ENCODE results near the gene USP49.
"Not testable (repeated sequence)": the region's sequence is repeated elsewhere in the genome, so short reads cannot be mapped to it uniquely, and the experiment has no call there.

The USP49 gene

DNA sequence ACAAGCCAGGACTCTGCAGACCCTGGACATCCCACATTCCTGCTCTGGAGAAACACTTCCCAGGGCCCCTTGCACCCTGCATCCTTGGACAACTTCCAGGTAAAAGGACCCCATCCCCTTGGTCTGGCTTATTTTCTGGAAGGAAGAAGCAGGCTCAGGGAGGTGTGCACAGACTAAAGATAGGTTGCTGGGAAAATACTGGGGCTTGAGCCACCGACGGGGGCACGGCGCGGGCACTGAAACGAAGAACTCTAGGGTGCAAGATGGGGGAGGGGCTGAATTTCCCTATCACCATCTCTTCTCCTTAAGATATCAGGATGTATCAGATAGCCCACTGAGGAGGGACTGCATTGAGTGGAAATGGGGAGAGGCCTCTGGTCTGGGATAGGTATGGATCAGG lies 116.3 kb downstream of the USP49 start:
- no peak for DNase-seq

DNA sequence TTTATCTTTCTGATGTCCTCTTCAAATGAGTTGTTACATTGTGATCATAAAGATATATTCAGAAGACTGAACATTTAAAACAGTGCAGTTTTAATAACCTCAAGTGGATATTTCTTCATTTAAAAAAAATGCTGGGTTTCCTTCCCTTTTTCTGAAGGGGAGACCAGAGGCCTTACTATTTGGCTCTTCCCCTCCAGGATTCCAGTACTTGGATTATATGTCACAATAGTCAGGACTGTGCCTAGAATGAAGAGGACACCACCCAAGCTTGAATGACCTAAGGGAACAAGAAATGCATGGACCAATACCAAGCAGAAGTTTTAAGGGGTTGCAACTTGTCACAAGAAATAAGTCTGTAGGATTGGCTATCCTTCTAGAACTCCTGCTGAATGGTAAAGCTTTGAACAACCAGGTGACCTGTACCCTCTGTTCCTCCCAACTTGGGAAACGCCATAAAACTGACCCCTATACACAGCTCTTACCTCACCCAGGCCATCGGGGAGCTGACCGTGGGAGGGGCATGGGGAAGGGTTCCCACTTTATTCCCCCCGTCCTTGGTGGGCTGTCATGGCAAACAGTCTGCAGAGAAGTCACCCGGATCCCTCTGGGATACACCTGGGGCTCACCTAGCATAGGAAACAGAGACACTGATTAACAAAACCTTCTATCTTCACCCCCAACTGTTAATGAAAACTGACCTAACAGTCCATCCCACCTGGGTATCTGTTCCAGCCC lies 117.5 kb downstream of the USP49 start:
- no peak for DNase-seq

DNA sequence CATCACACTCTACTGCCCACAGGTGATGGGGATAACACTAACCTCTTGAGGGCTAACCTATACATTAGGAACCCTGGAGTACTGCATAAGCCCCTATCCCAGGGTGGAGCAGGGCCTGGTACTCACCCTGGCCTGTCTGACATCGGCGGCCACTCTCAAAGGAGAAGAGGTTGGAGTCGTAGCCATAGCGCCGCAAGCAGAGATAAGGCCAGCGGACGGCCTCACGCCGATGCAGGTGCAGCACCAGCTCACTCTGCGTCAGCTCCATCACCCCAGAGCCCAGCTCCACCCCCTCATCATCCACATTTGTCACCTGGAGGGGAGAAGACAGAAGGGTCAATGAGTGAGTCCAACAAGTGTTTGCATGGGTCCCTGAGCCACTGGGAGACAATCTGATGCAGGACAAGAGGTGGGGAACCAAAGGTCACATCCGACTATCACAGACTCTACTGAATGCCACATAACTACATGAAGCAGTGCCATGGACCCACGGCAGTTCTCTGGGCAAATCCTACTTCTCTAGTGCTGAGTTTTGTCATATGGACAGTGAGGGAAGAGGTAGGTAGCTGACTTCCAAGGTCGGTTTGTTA lies 119.8 kb downstream of the USP49 start:
- no peak for DNase-seq

DNA sequence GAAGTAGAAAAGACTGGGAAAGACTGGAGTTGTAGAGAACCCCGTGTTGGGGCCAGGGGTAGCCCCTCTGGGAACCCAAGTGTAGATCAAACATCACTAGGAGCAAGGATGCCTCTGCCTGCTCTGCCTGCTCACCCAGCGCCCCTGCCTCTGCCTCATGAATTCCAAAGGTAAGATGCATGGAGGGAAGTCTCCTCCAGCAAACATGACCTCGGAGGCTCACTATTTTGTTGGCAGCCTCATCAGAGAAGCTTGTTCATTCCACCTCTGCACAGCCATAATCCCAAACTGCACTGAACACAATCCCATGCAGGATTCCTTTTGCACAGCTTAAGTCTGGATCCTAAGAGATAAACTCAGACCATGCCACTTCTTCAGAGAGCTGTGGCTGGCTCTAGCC lies 120.3 kb downstream of the USP49 start:
- DNase-seq = no peak

DNA sequence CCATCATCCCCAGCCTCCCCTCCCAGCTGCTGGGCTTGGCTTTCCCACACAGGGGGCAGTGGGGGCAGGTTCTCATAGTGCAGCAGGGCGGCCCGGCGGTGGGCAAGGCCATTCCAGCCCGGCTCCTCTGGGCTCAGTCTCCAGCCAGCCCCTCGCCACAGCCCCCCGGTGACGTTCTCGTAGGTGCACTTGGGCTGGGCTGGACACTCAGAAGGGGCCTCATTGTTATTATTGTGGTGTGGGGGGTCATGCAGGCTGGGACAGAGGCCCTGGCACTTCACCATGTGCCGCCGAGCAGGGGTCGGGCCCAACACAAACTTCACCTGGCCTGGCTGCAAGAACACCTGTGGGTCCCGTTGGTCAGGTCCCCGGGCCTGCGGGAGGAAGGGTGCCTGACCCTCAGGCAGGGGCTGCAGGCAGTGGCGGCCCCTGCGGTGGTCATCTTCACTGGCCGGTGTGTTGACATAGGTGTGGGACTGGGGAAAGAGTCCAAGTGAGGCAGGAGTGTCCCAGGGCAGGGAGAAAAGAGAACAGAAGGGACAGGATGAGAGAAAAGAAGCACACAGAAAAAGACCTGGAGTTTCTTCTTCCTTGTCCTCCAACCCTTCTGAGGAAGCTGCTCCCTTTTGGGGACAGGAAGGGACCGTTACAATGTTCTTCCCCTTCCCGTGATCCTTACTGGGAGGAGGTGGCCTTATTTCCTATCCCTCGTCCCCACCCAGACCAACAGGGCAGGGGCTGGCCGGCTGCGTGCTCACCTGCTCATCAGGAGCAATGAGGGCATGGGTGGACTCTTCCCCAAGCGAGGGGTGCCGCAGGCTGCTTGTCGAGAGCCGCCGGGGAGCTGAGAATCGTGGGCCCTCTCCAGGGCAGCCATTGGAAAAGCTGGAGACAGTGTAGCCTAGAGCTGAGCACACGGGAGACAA lies 123.9 kb downstream of the USP49 start:
- no peak for DNase-seq

DNA sequence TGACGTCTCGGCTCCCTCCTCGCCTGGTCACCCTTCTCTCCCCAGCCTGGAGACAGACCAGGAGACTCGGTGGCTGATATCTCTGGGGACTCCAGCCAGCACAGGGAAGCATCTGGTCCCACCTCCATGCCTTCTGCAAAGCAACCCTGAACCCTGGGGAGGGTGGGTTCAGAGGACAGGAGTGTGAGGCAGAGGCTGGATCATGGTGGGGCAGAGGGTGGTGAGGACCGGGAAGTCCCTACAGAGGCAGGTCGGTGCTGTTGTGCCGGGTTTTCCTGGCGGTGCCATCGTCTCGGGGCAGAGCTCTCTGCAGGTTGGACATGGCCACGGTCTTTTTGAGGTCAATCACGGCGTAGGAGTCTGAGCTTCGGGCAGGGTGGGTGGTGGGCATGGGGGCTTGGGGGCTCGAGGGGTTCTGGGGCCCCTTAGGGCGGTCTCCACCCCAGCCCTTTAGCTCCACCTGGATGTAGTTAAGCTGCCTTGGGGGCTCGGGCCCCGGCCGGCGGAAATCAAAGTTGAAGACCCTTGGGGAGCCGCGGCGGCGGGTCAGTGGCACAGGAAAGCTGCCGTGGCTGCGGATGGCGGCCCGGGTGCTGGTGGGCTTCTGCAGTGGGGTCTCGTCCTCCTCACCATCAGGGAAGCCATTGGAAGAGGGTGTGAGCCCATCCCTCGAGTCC lies 124.7 kb downstream of the USP49 start:
- no peak for DNase-seq

DNA sequence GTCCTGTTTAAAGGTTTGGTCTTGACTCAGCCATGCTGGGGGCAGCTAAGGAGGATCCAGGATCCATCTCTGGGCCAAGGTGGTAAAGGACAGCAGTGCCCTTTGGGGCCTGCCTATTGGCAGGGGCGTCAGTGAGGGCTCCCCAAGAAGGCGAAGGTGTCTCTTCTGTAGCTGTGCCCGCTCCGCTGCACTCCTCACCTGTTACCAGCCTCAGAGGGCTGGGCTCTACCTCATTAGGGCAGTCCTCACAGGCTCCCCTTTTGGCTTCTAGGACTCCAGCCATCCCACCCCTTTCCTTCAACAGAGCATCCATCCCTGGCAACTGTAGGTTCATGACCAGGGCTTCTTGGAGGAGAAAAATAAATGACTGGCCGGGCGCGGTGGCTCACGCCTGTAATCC lies 125.8 kb downstream of the USP49 start:
- no peak for DNase-seq

DNA sequence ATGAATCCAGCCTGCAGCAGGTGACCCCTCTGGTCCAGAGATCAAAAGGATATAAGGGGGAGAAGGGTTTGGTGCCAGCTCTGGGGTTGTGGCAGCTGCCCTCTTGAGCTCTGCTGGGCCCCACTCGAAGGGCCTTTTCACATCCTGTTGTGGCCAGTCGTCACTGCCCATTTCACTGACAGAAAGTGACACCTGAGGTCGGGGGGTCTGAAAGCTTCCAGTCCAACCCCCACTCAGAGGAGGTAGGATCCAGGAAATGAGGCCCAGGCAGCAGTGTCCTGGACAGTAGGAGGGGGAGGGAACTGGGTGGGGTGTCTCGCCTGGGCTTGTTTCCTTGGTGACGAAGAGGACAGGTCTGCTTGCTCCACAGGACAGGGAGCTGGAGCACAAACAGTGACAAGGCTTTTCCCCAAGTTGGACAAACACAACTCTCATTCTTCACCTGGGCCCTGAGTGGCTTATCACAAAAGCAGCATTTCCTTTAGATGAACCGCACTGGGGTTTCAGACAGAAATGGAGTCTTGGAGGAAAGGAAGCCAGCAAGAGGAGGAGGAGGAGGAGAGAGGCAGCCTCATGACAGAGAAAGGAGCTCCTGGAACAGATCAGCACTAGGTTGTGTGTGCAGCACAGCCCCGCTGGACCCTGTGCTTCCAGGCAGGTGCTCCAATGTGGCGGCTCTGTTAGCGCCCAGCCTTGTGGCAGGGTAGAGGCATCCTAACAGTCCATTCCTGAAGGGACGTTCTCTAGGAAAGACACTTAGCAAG lies 126.4 kb downstream of the USP49 start:
- DNase-seq = no peak

DNA sequence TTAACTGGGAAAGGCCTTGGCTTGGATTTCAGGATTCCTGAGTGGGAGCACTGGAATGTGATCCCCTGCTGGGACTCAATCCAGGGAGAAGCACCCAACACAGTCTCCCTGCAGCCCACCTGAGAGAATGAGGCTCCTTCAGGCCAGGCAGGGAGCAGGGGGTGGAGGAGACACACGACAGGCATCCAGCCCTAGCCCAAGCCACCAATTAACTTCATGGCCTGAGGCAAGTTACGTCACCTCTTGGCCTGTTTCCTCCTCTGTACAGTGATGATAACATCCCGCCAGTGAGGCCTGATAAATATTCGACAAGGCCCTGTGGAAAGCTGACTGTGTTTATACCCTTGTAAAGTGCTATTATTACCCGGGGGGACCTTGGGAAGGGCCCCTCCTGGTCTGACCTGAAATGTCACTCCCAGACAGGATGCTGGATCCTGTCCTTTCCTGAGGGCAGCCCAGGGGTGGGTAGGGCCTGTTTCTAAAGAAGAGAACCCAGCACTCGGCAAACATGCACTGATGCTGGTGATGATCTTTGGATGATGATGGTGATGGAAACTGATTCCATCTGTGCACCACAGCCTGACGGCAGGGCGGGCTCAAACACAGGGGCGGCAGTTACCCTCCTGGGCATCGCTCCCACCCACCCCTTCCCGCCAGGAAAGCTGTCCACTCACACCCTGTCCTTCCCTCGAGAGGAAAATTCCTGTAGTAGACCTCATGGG lies 127.9 kb downstream of the USP49 start:
- DNase-seq = no peak

DNA sequence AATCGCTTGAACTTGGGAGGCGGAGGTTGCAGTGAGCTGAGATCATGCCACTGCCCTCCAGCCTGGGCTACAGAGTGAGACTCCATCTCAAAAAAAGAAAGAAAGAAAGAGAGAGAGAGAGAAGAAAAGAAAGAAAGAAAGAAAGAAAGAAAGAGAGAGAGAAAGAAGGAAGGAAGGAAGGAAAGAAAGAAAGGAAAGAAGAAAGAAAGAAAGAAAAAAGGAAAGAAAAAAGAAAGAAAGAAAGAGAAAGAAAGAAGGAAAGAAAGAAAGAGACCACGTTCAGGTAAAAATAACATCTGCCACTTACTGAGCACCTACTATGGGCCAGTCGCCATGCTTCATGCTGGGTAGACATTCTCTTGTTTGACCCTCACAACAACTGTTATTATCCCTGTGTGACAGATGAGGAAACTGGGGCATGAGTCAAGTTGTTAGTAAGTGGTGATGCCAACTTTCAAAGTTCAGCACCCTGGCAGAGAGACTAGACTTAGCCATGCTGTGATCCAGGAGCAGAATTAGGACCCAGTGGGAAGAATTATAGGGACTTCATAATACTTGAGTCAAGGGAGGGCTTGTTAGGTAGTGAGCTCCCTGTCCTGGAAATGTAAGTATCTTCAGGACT lies 129.0 kb downstream of the USP49 start:
- not testable (repeated sequence) for DNase-seq

DNA sequence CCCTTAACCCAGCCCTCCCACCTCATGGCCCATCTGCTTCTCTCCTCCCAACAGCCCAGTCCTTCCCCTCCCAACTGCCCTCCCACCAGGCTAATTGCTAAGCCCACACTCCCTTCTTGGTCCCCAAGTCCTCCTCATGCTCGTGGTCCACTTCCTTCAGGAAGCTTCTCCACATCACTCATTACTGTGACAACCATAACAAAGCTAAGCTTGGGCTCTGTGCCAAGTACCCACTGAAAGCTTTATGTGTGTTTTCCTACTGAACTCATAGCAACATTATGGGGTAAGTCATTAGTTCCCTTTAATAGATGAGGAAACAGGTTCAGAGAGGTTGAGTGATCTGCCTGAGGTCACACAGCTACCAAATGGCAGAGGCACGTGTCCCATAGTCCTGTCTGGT lies 131.7 kb downstream of the USP49 start:
- no peak for DNase-seq

DNA sequence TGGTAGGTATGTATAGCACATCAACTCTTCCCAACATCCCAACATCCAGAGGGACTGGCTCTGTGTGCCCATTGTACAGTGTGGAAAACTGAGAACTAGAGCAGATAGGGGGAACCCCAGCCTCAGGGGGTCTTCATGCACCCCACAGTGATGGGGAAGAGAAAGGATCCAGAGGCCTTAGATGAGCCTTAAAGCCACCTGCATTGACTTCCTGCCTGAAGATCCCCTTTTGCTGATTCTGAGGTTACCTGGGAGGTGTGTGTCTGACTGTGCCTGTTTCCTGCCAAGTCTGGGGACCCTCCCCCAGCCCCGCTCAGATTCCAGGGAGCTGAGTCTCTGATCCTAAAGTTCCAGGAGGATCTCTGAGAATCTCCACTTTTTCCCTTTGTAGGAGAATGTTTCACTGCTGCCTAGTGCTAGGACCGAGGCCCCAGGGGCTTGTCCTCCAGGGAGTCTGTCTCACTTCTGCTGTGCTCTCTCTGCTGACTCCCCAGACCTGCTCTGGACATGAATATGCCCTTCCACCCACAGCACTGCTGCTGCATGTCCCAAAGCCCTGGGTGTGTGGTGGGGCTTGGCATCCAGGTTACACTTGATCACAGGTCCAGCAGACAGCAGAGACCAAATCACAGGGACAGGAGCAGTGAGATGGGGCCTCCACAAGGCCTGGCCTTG lies 135.1 kb downstream of the USP49 start:
- no peak for DNase-seq

DNA sequence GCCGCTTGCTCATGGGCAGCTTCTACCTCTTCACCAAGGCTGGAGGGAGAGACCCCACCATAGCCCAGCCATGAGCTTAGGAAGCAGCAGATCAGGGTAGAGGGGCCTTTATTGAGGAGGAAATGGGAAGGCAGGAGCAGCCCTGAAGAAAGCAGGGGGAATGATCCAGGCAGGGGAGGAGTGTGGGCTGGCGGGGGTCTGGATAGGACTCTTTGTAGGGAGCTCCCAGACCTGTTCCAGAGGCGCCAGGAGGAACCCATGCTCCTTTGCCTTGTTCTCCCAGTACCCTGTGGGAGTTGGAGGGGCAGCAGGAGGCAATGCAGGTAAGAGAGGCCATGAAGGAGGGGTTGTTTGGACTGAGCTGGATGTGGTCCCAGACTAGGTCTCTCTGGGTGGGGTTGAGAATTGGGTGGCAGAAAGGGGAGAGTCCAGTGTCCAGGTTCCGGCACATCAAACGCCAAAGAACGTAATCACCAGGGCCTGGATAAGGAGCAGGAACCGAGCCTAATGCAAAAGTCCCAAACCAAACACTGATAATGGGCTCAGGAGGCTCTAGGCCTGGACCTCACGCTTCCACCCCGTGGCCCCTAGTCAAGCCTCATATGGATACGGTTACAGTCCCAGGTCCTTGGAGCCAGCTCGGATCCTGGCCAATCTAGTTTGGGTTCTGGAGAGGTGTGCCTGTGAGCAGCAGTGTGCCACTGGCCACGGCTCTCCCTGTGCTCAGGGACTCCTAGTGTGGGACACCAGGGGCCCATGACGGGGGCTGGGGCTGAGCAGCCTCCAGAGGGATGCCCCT lies 135.9 kb downstream of the USP49 start:
- DNase-seq = no peak

DNA sequence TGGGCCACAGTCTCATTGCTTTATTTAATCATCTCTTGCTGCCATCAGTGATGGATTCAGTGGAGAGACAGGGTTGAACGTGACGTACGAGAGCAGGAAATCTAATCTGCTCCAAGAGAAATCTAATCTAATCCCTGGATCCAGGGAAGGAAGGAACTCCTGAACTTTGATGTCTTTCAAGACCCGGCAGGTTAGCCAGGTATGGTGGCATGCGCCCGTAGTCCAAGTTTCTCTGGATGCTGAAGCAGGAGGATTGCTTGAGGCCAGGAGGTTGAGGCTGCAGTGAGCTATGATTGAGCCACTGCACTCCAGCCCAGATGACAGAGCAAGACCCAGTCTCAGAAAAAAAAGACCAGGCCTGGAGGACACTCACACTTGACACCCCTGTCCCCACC lies 136.5 kb downstream of the USP49 start:
- DNase-seq = no peak

DNA sequence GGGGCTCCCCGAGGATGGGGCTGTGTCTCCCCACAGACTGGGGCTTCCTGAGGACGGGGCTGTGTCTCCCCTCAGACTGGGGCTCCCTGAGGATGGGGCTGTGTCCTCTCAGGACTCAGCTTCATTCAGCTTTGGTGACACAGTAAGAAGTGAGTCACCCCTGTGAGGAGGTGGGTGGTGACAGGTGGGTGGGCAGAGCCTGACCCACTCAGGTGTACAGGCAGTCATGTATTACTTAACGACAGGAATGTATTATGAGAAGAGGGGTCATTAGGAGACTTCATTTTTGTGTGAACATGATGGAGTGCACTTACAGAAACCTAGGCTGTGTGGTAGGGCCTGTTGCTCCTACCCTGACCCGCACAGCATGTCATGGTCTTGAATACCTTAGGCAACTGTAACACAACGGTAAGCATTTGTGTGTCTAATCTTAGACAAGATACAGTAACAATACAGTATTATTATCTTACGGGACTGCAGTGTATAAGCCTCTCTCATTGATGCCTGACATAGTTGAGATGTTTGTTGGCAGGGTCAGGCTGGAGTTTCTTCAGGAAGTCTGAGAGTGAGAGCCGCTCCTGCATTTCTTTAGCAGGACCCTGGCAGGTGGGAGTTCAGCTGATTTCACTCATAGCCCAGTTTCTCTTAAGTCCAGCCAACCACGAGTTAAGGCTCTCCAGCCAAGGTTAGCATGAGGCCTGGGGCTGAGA lies 137.1 kb downstream of the USP49 start:
- DNase-seq = no peak

DNA sequence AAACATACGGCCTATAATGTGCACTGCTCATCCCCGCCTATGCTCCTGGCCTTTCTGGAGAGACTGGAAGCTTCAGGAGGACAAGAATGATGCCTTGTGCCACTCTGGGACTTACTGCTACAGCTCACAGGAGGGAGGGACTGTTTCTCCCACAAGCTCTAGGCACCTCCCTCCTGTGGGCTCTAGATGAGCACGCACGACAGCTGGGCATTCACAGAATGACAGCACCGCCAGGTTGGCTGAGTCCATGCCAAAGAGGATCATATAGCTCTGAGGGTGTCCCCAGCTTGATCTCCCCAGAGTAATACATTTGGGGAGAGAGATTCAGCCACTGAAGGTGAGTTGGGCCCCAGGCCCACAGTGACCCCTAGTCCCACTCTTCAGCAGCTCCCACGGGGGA lies 137.9 kb downstream of the USP49 start:
- DNase-seq = no peak

DNA sequence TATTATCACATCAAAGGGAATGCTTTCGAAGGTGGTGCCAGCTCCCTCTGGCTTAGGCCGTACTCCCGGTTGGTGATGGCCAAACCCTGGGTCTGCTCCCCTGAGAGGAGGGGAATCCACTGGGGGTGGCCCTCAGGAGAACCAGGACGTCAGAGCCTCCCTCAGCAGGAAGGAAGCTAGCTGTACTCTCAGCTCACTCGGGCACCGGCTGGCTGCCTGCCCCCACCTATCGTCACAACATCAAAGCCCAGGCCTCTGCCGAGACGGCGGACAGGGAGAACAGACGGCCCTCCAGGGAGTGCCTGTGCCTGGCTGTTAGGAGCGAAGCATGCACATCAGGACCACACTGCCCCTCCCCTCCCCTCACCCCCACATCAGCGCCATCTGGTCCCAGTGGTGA lies 138.8 kb downstream of the USP49 start:
- DNase-seq = no peak

DNA sequence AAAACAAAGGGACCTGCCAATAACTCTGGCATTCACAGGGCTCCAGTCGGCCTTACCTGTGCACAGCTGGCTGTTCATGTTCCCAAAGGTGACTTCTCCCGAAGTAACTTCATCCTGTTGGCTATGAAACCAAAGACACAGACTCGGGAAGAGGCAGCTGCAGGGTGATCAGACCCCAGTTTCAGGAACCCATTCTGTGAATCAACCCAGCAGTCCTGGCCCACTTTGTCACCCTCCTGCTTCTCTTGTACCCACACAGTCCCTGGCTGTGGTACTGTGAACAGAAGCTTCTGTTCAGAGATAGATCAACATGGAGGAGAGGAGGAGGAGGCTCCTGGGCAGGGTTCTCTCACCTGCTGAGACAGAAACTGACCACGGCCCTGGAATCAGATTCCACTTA lies 139.3 kb downstream of the USP49 start:
- DNase-seq = no peak

DNA sequence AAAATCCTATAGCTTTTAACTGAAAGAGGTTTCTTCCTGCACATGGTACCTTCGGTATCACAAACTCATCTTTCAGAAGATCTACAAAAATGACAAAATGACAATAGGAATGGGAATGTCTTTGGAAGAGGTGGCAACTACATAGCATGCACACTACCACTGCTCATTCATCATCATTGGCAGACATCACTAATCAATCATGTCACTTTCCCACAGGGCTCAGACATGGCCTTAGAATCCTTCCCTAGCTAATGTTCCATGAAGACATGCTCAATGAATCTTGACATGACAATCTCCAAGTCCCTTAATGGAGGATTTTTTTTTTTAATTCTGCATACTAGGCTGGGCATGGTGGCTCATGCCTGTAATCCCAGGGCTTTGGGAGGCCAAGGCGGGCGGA lies 144.8 kb downstream of the USP49 start:
- DNase-seq = no peak

Measured in activated CD4-positive, alpha-beta T cell treated with anti-CD3 and anti-CD28 coated beads, Interleukin-2, amount 50 U/mL, for 16 hours (primary cell).